Urinary bladder (tissue), 4 donors: ENCODE results near the gene ZDHHC14. TPM values are rescaled to one million over a fixed set of nuclear protein-coding genes. Genes with fewer than 3 reads are reported as not detected.

ENCODE experiments used
- DNase-seq: peaks from one replicate; pipeline ENCODE4 v3.0.0-alpha.2; 2015; ENCODE audit errors: extremely low spot score
- H3K27ac ChIP-seq: one replicate; pipeline ENCODE4 v1.5.1; 2013; ENCODE audit warnings: low read depth, mild to moderate bottlenecking, moderate library complexity
- H3K36me3 ChIP-seq: one replicate; pipeline ENCODE4 v1.6.1; 2013; ENCODE audit warnings: mild to moderate bottlenecking, moderate library complexity; ENCODE audit not compliant: insufficient read depth
- H3K4me1 ChIP-seq: one replicate; pipeline ENCODE4 v1.6.1; 2013; ENCODE audit warnings: mild to moderate bottlenecking, moderate library complexity; ENCODE audit not compliant: insufficient read depth
- H3K4me3 ChIP-seq: one replicate; pipeline ENCODE4 v1.5.1; 2013; ENCODE audit warnings: low read depth, low read length
- WGBS: extraction: QIAGEN DNeasy Blood & Tissue Kit; methylation state at CpG from one replicate; pipeline ENCODE4 v1.1.7; 2013; 5-methylcytosine and 5-hydroxymethylcytosine counted together
- polyA plus RNA-seq: library from polyadenylated mRNA; stranded (reverse); fragments of 200-250 nt; gene quantifications from one replicate; pipeline ENCODE4 v1.2.3, GENCODE V29; 2013
- total RNA-seq: library from RNA; depleted of rRNA; stranded (reverse); fragments of >200 nt; gene quantifications from one replicate; pipeline ENCODE4 v1.2.3, GENCODE V29; 2014
- donor health status: healthy with polysubstance abuse.
- donor health status: healthy.

Gene ZDHHC14
- total and polyA plus RNA-seq, 2 donors = 9.6 to 10.2 TPM

DNA sequence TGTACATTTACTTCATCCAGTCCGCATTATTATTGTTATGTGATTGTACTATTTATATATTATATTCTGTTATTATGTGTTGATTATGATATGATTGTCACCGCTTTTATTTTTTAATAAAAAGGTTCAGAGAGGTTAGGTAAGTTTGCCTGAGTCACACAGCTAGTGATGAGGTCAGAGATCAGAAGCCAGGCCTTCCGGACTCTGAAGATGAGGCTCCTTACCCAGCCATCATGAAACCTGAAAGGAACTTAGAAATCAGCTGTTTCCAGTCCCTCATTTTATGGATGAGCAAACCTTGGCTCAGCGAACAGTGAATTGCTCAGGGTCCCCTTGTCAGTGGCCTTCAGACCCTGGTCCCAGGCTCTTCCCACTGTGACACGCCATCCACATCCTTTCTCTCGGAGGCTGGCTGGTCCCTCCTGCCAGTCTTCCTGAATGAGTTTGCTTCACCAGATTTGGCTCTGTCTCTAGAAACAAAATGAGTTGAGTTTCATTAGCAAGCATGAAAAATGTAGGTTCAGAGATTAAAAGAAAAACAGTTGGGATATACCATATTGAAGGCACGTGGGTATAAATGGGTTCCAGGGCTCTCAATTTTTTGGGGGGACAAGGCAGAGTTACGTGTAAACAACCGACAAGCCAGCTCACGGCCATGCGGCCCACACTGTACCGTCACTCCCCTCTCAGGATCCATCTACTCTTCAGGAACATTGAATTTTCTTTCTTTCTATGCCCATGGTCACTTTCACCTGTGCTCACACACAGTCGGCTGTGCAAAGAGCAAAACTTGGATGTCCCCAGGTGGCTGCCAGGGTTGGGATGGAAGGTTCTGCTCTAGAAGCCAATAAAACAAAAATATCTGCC is 132.9 kb downstream of the ZDHHC14 start:
- peaks cover 1% of the 10 kb centered on the region for H3K4me1 ChIP-seq
- no peak overlapping the region for H3K27ac ChIP-seq
- no peak overlapping the region for H3K4me3 ChIP-seq
- H3K36me3 ChIP-seq = no peaks in the 10 kb centered on the region
- 95% methylated on average over 13 of the region's 13 CpGs for WGBS
- no peak for DNase-seq

DNA sequence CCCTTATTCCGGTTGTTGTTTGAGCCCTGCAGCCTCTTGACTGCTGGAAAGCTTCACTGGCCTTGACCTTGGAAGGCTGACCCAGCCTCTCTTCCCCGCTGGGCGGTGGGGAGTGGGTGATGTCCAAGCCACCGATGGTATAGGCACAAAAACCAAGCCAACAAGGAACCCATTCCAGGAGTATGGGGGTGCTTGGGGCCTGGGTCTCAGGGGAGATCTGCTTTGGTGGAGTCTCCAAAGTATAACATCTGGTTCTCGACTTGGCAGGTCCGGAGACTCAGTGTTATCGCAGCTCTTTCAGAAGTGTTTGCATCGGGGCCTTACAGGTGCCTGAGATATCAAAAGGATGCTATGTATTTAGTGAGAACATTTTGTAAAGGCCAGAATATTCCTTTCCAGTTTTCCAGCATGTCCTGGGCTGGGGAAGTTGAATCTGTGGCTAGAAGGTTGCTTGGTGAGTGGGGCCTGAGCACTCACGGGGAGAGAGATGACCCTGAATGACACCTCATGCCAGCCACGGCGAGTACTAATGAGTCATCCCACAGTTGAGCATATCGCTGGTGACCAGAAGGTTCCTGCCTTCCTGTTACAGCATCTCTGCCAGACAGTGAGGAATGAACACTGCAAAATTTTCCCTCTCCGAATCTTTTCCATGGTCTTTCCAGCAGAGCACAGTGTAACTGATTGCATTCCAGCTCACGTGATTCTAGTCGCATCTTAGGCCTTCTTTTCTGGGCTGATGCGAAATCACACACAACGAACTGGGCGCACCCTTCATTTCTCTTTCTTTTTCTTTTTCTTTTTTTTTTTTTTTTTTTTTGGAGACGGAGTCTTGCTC is 133.9 kb downstream of the ZDHHC14 start:
- Histone ChIP-seq H3K4me1 (peaks cover 5% of the 10 kb centered on the region), H3K36me3 (no peaks in the 10 kb centered on the region), H3K4me3 (no peak overlapping the region), H3K27ac (no peak overlapping the region)
- 86% methylated on average over 19 of the region's 19 CpGs for WGBS
- DNase-seq = no peak

- DNase-seq = no peak
- no peak overlapping the region for H3K27ac ChIP-seq
- no peak overlapping the region for H3K4me3 ChIP-seq
- H3K36me3 ChIP-seq = no peaks in the 10 kb centered on the region
- peaks cover 5% of the 10 kb centered on the region for H3K4me1 ChIP-seq
- WGBS = 94% methylated on average over 9 of the region's 9 CpGs
Observed at GRCh38 chr6:157516319-157517026, 135.5 kb downstream of the ZDHHC14 start.

GRCh38 chr6:157517601-157518359 is 136.8 kb downstream of the ZDHHC14 start:
- Histone ChIP-seq H3K27ac (no peak overlapping the region), H3K4me1 (peaks cover 5% of the 10 kb centered on the region), H3K36me3 (no peaks in the 10 kb centered on the region), H3K4me3 (no peak overlapping the region)
- DNase-seq = no peak
- 86% methylated on average over 15 of the region's 15 CpGs for WGBS

- Histone ChIP-seq H3K4me1 (peaks cover 3% of the 10 kb centered on the region), H3K36me3 (no peaks in the 10 kb centered on the region), H3K27ac (no peak overlapping the region), H3K4me3 (no peak overlapping the region)
- no peak for DNase-seq
- WGBS = 48% methylated on average over 21 of the region's 21 CpGs
Observed at GRCh38 chr6:157518397-157519250, 137.6 kb downstream of the ZDHHC14 start.

GRCh38 chr6:157519255-157520116 is 138.5 kb downstream of the ZDHHC14 start:
- no peak for DNase-seq
- Histone ChIP-seq H3K4me1 (peaks cover 3% of the 10 kb centered on the region), H3K27ac (no peak overlapping the region), H3K36me3 (no peaks in the 10 kb centered on the region), H3K4me3 (no peak overlapping the region)
- WGBS = 75% methylated on average over 15 of the region's 15 CpGs

DNA sequence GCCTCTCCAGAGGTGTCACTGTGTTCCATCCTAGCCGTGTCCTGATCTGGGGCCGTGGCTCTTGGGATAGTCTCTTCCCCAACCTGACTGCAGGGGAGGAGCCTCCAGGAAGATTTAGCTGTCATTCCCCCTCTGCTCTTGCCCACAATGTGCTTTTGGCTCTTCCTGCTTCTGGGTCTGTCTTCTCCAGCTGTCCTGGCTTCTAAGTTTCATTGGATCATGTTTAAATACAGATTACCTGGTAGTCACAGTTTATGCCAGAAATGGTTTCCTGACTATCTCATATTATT is 139.1 kb downstream of the ZDHHC14 start:
- no peaks in the 10 kb centered on the region for H3K36me3 ChIP-seq
- WGBS = 87% methylated on average over 2 of the region's 2 CpGs
- H3K4me1 ChIP-seq = peaks cover 3% of the 10 kb centered on the region
- no peak overlapping the region for H3K27ac ChIP-seq
- H3K4me3 ChIP-seq = no peak overlapping the region
- DNase-seq = no peak

- 66% methylated on average over 6 of the region's 6 CpGs for WGBS
- Histone ChIP-seq H3K4me3 (no peak overlapping the region), H3K4me1 (peaks cover 3% of the 10 kb centered on the region), H3K27ac (no peak overlapping the region), H3K36me3 (no peaks in the 10 kb centered on the region)
- DNase-seq = no peak
Observed at GRCh38 chr6:157520596-157521361, 139.8 kb downstream of the ZDHHC14 start.

DNA sequence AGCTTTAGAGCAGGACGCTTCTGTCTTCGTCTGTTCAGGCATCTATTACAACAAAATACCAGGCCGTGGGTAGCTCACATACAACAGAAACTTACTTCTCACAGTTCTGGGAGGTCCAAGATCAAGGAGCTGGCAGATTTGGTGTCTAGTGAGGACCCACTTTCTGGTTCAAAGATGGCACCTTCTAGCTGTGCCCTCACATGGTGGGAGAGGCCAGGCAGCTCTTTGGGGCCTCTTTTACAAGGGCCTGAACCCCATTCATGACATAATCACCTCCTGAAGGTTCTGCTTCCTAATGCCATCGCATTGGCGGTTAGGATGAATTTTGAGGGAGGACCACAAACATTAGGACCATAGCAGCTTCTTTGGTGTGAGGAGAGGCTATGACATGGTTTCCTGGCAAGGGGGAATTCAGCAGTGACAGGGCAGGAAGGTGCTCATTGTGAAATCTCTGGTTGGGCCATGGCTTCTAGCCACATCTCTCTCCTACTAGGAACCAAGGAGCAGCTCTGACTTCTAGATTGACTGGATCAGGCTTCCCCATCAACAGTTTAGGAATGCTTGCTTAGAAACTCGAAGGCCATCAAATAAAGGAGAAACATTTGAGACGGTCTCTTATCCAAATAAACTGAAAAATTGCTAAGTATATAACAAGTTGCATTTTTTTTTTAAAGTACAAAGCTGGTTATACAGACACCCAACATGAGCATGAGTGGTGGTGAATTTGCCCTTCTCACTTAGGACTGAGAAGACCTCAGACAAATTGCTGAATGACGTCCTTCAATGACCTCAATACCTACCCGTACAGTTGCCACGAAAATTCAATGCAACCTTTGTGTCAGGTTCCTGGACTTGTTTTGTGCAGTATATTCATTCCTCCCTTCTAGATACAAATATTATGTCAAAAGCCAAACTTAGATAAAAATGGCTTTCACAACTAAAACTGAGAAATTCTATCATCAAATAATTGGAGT is 140.7 kb downstream of the ZDHHC14 start:
- DNase-seq = no peak
- Histone ChIP-seq H3K27ac (no peak overlapping the region), H3K4me3 (no peak overlapping the region), H3K4me1 (peaks cover 3% of the 10 kb centered on the region), H3K36me3 (no peaks in the 10 kb centered on the region)
- WGBS = 88% methylated on average over 10 of the region's 10 CpGs

DNA sequence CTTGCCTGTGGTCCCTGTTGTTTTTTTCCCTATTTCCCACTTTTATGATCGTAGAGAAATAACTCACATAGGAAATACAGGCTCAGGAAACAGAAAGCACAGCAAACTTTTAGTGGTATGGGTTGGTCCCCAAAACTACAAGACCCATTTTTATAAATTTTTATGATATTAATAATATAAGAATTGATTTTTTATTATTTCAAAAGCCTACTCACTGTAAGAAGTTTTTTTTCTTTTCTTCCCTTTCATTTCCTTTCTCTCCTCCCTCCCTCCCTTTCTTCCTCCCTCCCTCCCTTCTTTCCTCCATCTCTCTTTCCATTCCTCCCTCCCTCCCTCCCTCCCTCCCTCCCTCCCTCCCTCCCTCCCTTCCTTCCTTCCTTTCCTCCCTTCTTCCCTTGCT is 141.5 kb downstream of the ZDHHC14 start:
- no peak overlapping the region for H3K27ac ChIP-seq
- no peaks in the 10 kb centered on the region for H3K36me3 ChIP-seq
- peaks cover 3% of the 10 kb centered on the region for H3K4me1 ChIP-seq
- DNase-seq = no peak
- WGBS = 96% methylated on average over 1 of the region's 1 CpG
- H3K4me3 ChIP-seq = no peak overlapping the region
